SK-N-SH (cell line): ENCODE results near the gene SNX9.

ENCODE experiments used
- CHD2 ChIP-seq: fragments of 150-350 bp; IDR thresholded peaks from 2 replicates; pipeline ENCODE4 v1.6.1; 2018; ENCODE audit warnings: low read length; ENCODE audit not compliant: partially characterized antibody
- CTCF ChIP-seq: fragments of 200-600 bp; sonication (generic); IDR thresholded peaks from 2 replicates; pipeline ENCODE4 v1.6.1; 2017; ENCODE audit warnings: antibody characterized with exemption, mild to moderate bottlenecking, moderate library complexity
- ELF1 ChIP-seq: IDR thresholded peaks from 2 replicates; pipeline ENCODE4 v1.4.0; 2012
- EP300 ChIP-seq, 2 experiments: IDR thresholded peaks; 2 replicates each; pipeline versions ENCODE4 v1.4.0 to v1.6.1; 2012; ENCODE audit warnings: borderline replicate concordance in 1 of 2, low read depth in 1 of 2, low read length in 1 of 2
- FOXJ3 ChIP-seq: sonication (generic); formaldehyde crosslinking; IDR thresholded peaks from 2 replicates; pipeline ENCODE4 v1.5.1; 2020; ENCODE audit warnings: mild to moderate bottlenecking, missing genetic modification reagents
- JUND ChIP-seq: IDR thresholded peaks from 2 replicates; pipeline ENCODE4 v1.4.0; 2012
- MAX ChIP-seq: IDR thresholded peaks from 2 replicates; pipeline ENCODE4 v1.4.0; 2012; ENCODE audit warnings: low read depth
- PBX3 ChIP-seq: IDR thresholded peaks from 2 replicates; pipeline ENCODE4; 2012
- RAD21 ChIP-seq: IDR thresholded peaks from 2 replicates; pipeline ENCODE4 v1.6.1; 2012; ENCODE audit warnings: mild to moderate bottlenecking, low read length
- RCOR1 ChIP-seq: fragments of 150-350 bp; IDR thresholded peaks from 2 replicates; pipeline ENCODE4 v1.6.1; 2017; ENCODE audit warnings: antibody characterized with exemption, low read length
- REST ChIP-seq: IDR thresholded peaks from 2 replicates; pipeline ENCODE4 v1.6.1; 2012; ENCODE audit warnings: mild to moderate bottlenecking, low read depth, low read length, moderate library complexity
- RFX5 ChIP-seq: IDR thresholded peaks from 2 replicates; pipeline ENCODE4 v1.6.1; 2012; ENCODE audit warnings: mild to moderate bottlenecking, improper control_type of control experiment, low read length
- SIN3A ChIP-seq: IDR thresholded peaks from 2 replicates; pipeline ENCODE4 v1.6.1; 2012; ENCODE audit warnings: low read depth, mild to moderate bottlenecking, low read length, moderate library complexity, borderline replicate concordance

GRCh38 chr6:157877149-157877548, 54.1 kb downstream of the SNX9 start:
- no peak for TF ChIP-seq RCOR1
- TF ChIP-seq CTCF, result no peak
- TF ChIP-seq REST, result no peak
- TF ChIP-seq RAD21, result no peak
- no peak for TF ChIP-seq JUND
- no peak for TF ChIP-seq ELF1
- TF ChIP-seq SIN3A, result no peak
- no peak for TF ChIP-seq FOXJ3 (CRISPR knock-in tag)
- TF ChIP-seq MAX, result no peak
- TF ChIP-seq RFX5, result no peak
- TF ChIP-seq PBX3, result no peak
- TF ChIP-seq EP300 (IDR thresholded peaks at IDR 0.05; ENCODE audit: borderline replicate concordance in 1 of 2, low read depth in 1 of 2, low read length in 1 of 2), result no peak
- no peak for TF ChIP-seq CHD2
